Measurements from ENCODE around the gene ZFAND3. TPM values are rescaled to one million over a fixed set of nuclear protein-coding genes. Genes with fewer than 3 reads are reported as not detected.

Gene ZFAND3, protein sequence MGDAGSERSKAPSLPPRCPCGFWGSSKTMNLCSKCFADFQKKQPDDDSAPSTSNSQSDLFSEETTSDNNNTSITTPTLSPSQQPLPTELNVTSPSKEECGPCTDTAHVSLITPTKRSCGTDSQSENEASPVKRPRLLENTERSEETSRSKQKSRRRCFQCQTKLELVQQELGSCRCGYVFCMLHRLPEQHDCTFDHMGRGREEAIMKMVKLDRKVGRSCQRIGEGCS
- polyA plus RNA-seq = 10 to 100 TPM in 1 of 3 donors, 1 to 10 TPM in 2; 3.1 to 10.2 (median 3.9) TPM

- Mint-ChIP-seq H3K4me1 (peaks cover 52 to 58% of the 10 kb centered on the region in 2 donors), H3K27me3 (ENCODE audit: low read depth in 3 of 3) (peaks cover 8 to 15% (median 10%) of the 10 kb centered on the region in 3 donors), H3K4me3 (peak within 1 kb of the TSS; percentile 94 to 99 (median 98)), H3K9me3 (no peaks in the 10 kb centered on the region), H3K36me3 (no peaks in the 10 kb centered on the region), H3K27ac (peak within 1 kb of the TSS; percentile 96 to 99 (median 98))
- DNase-seq = peak; percentile 98 to 99 (median 98)
Observed at GRCh38 chr6:37819177-37819801, at the start of gene ZFAND3. TSS of gene ZFAND3 (plus strand) at chr6:37819727. CDS start at chr6:37819946, 219 bp downstream.

GRCh38 chr6:37774028-37774680 lies 45.4 kb upstream of the ZFAND3 start:
- Mint-ChIP-seq H3K4me1 (no peaks in the 10 kb centered on the region), H3K36me3 (peaks cover 0 to 3% (median 0%) of the 10 kb centered on the region in 3 donors), H3K27me3 (ENCODE audit: low read depth in 3 of 3) (peaks cover 2 to 12% (median 2%) of the 10 kb centered on the region in 3 donors), H3K4me3 (no peak overlapping the region), H3K27ac (no peak overlapping the region), H3K9me3 (peaks cover 0 to 4% (median 0%) of the 10 kb centered on the region in 6 donors)
- no peak for DNase-seq

GRCh38 chr6:37776566-37776965 lies 43.0 kb upstream of the ZFAND3 start:
- Mint-ChIP-seq H3K36me3 (peaks cover 0 to 3% (median 0%) of the 10 kb centered on the region in 3 donors), H3K27ac (no peak overlapping the region), H3K9me3 (peaks cover 0 to 4% (median 0%) of the 10 kb centered on the region in 6 donors), H3K27me3 (ENCODE audit: low read depth in 3 of 3) (peaks cover 2 to 12% (median 4%) of the 10 kb centered on the region in 3 donors), H3K4me3 (no peak overlapping the region), H3K4me1 (no peaks in the 10 kb centered on the region)
- no peak for DNase-seq

DNA sequence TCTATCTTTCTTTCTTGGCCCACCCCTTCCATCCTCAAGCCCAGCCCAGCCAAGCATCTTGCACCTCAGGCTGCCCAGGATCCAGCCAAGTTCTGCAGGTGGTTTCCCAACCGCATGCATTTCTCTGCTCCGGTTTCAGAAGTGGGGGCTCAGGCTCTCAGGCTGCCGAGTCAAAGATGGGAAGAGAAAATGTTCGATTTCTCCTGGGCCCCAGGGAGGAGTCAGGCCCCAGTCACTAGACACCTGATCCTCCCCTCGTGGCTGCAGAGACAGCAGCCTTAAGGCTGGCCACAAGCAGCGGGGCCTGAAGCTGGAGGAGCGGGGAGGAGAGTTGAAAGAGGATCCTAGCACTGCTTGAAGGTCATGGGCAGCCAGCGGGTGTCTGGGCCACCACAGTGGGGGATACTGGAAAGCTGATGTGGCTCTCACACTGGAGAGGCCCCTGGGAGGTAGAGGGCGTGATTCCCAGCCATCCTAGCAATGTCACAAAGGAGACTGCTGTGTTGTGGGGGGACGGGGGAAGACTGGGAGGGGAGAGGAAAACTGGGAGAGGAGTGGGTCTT lies 42.2 kb upstream of the ZFAND3 start:
- Mint-ChIP-seq H3K27ac (no peak overlapping the region), H3K27me3 (ENCODE audit: low read depth in 3 of 3) (peaks cover 2 to 16% (median 4%) of the 10 kb centered on the region in 3 donors), H3K4me1 (no peaks in the 10 kb centered on the region), H3K36me3 (peaks cover 0 to 3% (median 0%) of the 10 kb centered on the region in 3 donors), H3K4me3 (no peak overlapping the region), H3K9me3 (peaks cover 0 to 4% (median 0%) of the 10 kb centered on the region in 6 donors)
- no peak for DNase-seq

GRCh38 chr6:37779111-37779800 lies 40.3 kb upstream of the ZFAND3 start:
- H3K27ac Mint-ChIP-seq = no peak overlapping the region
- peaks cover 0 to 3% (median 0%) of the 10 kb centered on the region in 6 donors for H3K9me3 Mint-ChIP-seq
- H3K27me3 Mint-ChIP-seq (ENCODE audit: low read depth in 3 of 3) = peaks cover 10 to 16% (median 12%) of the 10 kb centered on the region in 3 donors
- peaks cover 15 to 18% of the 10 kb centered on the region in 2 donors for H3K4me1 Mint-ChIP-seq
- H3K36me3 Mint-ChIP-seq = peaks cover 0 to 4% (median 0%) of the 10 kb centered on the region in 3 donors
- no peak overlapping the region for H3K4me3 Mint-ChIP-seq
- no peak for DNase-seq

DNA sequence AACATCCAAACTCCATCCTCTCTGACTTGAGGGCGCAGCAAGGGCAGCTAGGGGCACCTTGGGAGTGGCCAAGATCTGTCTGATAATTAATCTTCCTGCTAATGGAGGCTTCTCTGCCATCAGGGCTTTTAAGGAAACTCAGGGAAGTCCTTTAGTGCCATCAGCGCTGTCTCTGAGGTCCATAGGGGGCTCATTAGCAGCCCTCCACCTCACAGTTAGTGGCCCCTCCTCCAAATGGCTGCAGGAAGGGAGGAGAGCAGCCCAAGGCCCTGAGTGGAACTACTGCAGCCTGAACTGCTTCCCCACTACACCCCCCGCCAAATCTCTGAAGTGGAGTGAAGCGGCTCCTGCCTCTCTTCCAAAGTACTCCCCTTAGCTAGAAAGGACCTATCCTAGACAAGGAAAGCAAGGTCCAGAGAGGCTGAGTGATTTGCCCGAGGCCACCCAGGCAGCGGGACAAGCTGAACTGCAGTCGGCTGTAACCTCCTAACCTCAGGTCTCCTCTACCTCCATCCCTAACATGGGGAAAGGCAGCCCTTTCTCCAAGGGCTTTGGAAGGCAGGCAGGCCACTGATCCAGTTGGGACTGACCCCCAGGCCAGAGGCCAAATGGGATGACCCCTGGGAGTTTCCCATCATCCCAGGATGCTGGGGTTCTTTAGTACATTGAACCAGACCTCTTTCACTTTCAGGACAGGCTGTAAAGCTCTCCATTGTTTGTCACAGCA lies 39.5 kb upstream of the ZFAND3 start:
- no peak for DNase-seq
- Mint-ChIP-seq H3K27me3 (ENCODE audit: low read depth in 3 of 3) (peaks cover 10 to 15% (median 11%) of the 10 kb centered on the region in 3 donors), H3K4me1 (peaks cover 19 to 23% of the 10 kb centered on the region in 2 donors), H3K36me3 (peaks cover 0 to 4% (median 0%) of the 10 kb centered on the region in 3 donors), H3K4me3 (peak overlapping the region in 1 of 5 donors; percentile 36), H3K27ac (no peak overlapping the region), H3K9me3 (peaks cover 0 to 3% (median 0%) of the 10 kb centered on the region in 6 donors)

- Mint-ChIP-seq H3K27ac (no peak overlapping the region), H3K9me3 (peaks cover 0 to 1% (median 0%) of the 10 kb centered on the region in 6 donors), H3K4me3 (no peak overlapping the region), H3K36me3 (peaks cover 0 to 4% (median 0%) of the 10 kb centered on the region in 3 donors), H3K4me1 (peaks cover 19 to 23% of the 10 kb centered on the region in 2 donors), H3K27me3 (ENCODE audit: low read depth in 3 of 3) (peaks cover 12 to 15% (median 14%) of the 10 kb centered on the region in 3 donors)
- no peak for DNase-seq
Observed at GRCh38 chr6:37781788-37782187, 37.7 kb upstream of the ZFAND3 start.

DNA sequence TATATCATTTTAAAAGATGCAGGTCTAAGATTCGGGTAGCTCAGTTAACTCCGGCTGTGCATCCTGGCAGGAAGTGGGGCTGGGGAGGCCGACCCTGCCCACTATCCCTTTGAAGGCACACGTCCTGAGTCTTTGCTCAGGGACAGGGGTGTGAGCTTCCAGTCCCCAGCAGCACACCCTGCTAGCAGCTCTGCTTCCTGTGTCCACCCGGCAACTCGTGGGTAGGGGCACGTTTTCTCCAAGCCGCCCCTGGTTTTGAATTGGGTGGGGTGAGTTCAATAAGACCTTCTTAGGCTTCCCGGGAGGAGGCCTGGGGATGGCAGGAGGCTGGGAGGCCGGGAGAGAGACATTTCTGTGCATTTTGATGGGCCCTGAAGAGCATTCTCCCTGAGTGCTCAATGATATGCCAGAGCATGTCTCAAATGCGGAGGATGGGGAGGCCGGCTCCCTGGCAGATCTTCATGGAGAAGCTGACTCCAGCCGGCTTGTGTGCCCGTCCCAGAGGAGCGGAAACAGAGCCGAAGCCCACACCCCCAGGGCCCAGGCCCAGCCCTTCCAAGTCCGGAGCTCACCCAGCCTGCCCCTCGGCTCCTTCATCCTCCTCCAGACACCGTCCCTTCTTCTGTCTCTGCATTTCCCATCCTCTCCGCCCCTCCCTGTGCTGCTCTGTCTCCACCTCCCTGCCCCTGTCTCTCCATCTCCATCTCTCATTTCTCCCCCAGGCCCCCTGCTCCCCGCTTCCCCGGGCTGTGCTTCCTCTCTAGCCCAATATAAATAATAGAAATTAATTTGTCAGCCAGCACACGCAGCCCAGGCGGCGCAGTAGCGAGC lies 36.3 kb upstream of the ZFAND3 start:
- Mint-ChIP-seq H3K4me1 (peaks cover 19 to 23% of the 10 kb centered on the region in 2 donors), H3K36me3 (peaks cover 0 to 4% (median 0%) of the 10 kb centered on the region in 3 donors), H3K9me3 (peaks cover 0 to 1% (median 0%) of the 10 kb centered on the region in 6 donors), H3K27ac (no peak overlapping the region), H3K27me3 (ENCODE audit: low read depth in 3 of 3) (peaks cover 12 to 17% (median 14%) of the 10 kb centered on the region in 3 donors), H3K4me3 (peak overlapping the region; percentile 65 to 87 (median 78))
- DNase-seq = no peak

- no peak overlapping the region for H3K27ac Mint-ChIP-seq
- peak overlapping the region; percentile 65 to 87 (median 78) for H3K4me3 Mint-ChIP-seq
- H3K27me3 Mint-ChIP-seq (ENCODE audit: low read depth in 3 of 3) = peaks cover 12 to 15% (median 14%) of the 10 kb centered on the region in 3 donors
- peaks cover 0 to 4% (median 0%) of the 10 kb centered on the region in 3 donors for H3K36me3 Mint-ChIP-seq
- H3K9me3 Mint-ChIP-seq = peaks cover 0 to 1% (median 0%) of the 10 kb centered on the region in 6 donors
- H3K4me1 Mint-ChIP-seq = peaks cover 19 to 23% of the 10 kb centered on the region in 2 donors
- peak in 1 of 3 donors; percentile 11 for DNase-seq
Observed at GRCh38 chr6:37783856-37784584, 35.5 kb upstream of the ZFAND3 start.

GRCh38 chr6:37784585-37784967 lies 35.0 kb upstream of the ZFAND3 start:
- peaks cover 19 to 23% of the 10 kb centered on the region in 2 donors for H3K4me1 Mint-ChIP-seq
- H3K4me3 Mint-ChIP-seq = peak overlapping the region in 4 of 5 donors; percentile 65 to 87 (median 75)
- peaks cover 0 to 1% (median 0%) of the 10 kb centered on the region in 6 donors for H3K9me3 Mint-ChIP-seq
- H3K27ac Mint-ChIP-seq = no peak overlapping the region
- DNase-seq = no peak
- H3K27me3 Mint-ChIP-seq (ENCODE audit: low read depth in 3 of 3) = peaks cover 12 to 15% (median 14%) of the 10 kb centered on the region in 3 donors
- H3K36me3 Mint-ChIP-seq = peaks cover 0 to 4% (median 0%) of the 10 kb centered on the region in 3 donors

GRCh38 chr6:37785002-37785662 lies 34.4 kb upstream of the ZFAND3 start:
- H3K36me3 Mint-ChIP-seq = peaks cover 0 to 4% (median 0%) of the 10 kb centered on the region in 3 donors
- peaks cover 0 to 1% (median 0%) of the 10 kb centered on the region in 6 donors for H3K9me3 Mint-ChIP-seq
- H3K27ac Mint-ChIP-seq = no peak overlapping the region
- peaks cover 19 to 23% of the 10 kb centered on the region in 2 donors for H3K4me1 Mint-ChIP-seq
- H3K27me3 Mint-ChIP-seq (ENCODE audit: low read depth in 3 of 3) = peaks cover 12 to 15% (median 14%) of the 10 kb centered on the region in 3 donors
- DNase-seq = no peak
- H3K4me3 Mint-ChIP-seq = peak overlapping the region in 2 of 5 donors; percentile 24 to 31

Data from immature natural killer cell (primary cell).